Measurements from ENCODE around the gene DLGAP1.

Gene DLGAP1

GRCh38 chr18:4374564-4374963, 80.5 kb downstream of the DLGAP1 start:
- POLR2A ChIA-PET: no interaction called here
- Histone ChIP-seq H3K27ac (ENCODE audit: extremely low read depth, low read depth, low read length) (no peak overlapping the region), H3K4me1 (ENCODE audit: control insufficient read depth, insufficient read depth, low read length) (no peaks in the 10 kb centered on the region), H3K4me3 (ENCODE audit: low read depth, low read length) (no peak overlapping the region), H3K9me3 (ENCODE audit: control insufficient read depth, insufficient read depth, low read depth, low read length) (no peaks in the 10 kb centered on the region), H3K36me3 (ENCODE audit: control insufficient read depth in 2 of 2, insufficient read depth in 1 of 2, low read length in 2 of 2) (no peaks in the 10 kb centered on the region)
- TF ChIP-seq ZNF280C (tag by site-specific recombination; IDR thresholded peaks at IDR 0.05): no peak
- no peak for TF ChIP-seq ZNF624 (tag by site-specific recombination; IDR thresholded peaks at IDR 0.05)
- no peak for TF ChIP-seq ZNF645 (tag by site-specific recombination; IDR thresholded peaks at IDR 0.05)
- no peak for TF ChIP-seq PRDM1 (tag by site-specific recombination; IDR thresholded peaks at IDR 0.05)
- no peak for TF ChIP-seq ZBTB7A (tag by site-specific recombination; IDR thresholded peaks at IDR 0.05; ENCODE audit: low read depth)
- TF ChIP-seq ZNF514 (tag by site-specific recombination; IDR thresholded peaks at IDR 0.05): no peak
- TF ChIP-seq ZNF391 (tag by site-specific recombination; IDR thresholded peaks at IDR 0.05; ENCODE audit: borderline replicate concordance, low read depth): no peak
- TF ChIP-seq ZNF280D (tag by site-specific recombination; IDR thresholded peaks at IDR 0.05): no peak
- no peak for TF ChIP-seq YY2 (tag by site-specific recombination; IDR thresholded peaks at IDR 0.05)
- no peak for TF ChIP-seq ZBTB44 (tag by site-specific recombination; IDR thresholded peaks at IDR 0.05)
- no peak for TF ChIP-seq SALL2 (tag by site-specific recombination; IDR thresholded peaks at IDR 0.05; ENCODE audit: borderline replicate concordance)
- TF ChIP-seq ZNF223 (tag by site-specific recombination; IDR thresholded peaks at IDR 0.05): no peak
- no peak for TF ChIP-seq ELK4 (IDR thresholded peaks at IDR 0.05; ENCODE audit: borderline replicate concordance, low read depth, low read length)
- CTCF ChIA-PET: no interaction called here

GRCh38 chr18:4369705-4370104, 85.4 kb downstream of the DLGAP1 start:
- ChIA-PET CTCF (no interaction called here), POLR2A (no interaction called here)
- no peak overlapping the region for H3K4me3 ChIP-seq (ENCODE audit: low read depth, low read length)
- no peaks in the 10 kb centered on the region for H3K36me3 ChIP-seq (ENCODE audit: control insufficient read depth in 2 of 2, insufficient read depth in 1 of 2, low read length in 2 of 2)
- no peaks in the 10 kb centered on the region for H3K4me1 ChIP-seq (ENCODE audit: control insufficient read depth, insufficient read depth, low read length)
- no peak overlapping the region for H3K27ac ChIP-seq (ENCODE audit: extremely low read depth, low read depth, low read length)
- H3K9me3 ChIP-seq (ENCODE audit: control insufficient read depth, insufficient read depth, low read depth, low read length): no peaks in the 10 kb centered on the region
- TF ChIP-seq ZNF16 (tag by site-specific recombination; IDR thresholded peaks at IDR 0.05; ENCODE audit: low read depth) (no peak), PRDM10 (tag by site-specific recombination; IDR thresholded peaks at IDR 0.05) (no peak), ZBTB48 (tag by site-specific recombination; IDR thresholded peaks at IDR 0.05) (no peak), PRDM1 (tag by site-specific recombination; IDR thresholded peaks at IDR 0.05) (no peak), TCF7L2 (IDR thresholded peaks at IDR 0.05; ENCODE audit: borderline replicate concordance, low read depth, low read length) (no peak), ZBTB49 (tag by site-specific recombination; IDR thresholded peaks at IDR 0.05; ENCODE audit: low read depth) (no peak), ZNF157 (tag by site-specific recombination; IDR thresholded peaks at IDR 0.05) (no peak), KLF16 (tag by site-specific recombination; IDR thresholded peaks at IDR 0.05) (no peak)
